HG03060 (cell line): ENCODE results near the gene ZSCAN2.
"Not testable (repeated sequence)": the region's sequence is repeated elsewhere in the genome, so short reads cannot be mapped to it uniquely, and the experiment has no call there.

ENCODE experiments used
- ATAC-seq: cut with Tn5 transposase; IDR thresholded peaks from one replicate; pipeline ENCODE4 v1.9.1; 2021; ENCODE audit warnings: low read depth, moderate number of reproducible peaks; ENCODE audit not compliant: unreplicated experiment

ZSCAN2 gene

GRCh38 chr15:84600687-84601554 lies at the start of gene ZSCAN2:
TSS of gene ZSCAN2 (plus strand) at chr15:84601009. CDS start at chr15:84603928, 2,919 bp downstream.
- peak; percentile 70 for ATAC-seq

DNA sequence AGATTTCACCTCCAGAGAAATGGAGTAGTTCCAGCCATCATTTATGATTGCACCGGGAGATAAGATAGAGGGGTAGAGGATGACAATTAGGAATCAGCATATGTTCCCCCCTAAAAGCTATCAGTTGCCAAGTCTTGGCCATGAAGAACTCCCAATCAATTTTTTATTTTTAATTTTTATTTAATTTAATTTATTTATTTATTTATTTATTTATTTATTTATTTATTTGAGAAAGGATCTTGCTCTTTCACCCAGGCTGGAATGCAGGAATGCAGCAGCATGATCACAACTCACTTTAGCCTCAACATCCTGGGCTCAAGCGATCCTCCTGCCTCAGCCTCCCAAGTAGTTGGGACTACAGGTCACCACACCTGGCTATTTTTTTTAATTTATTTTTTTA lies 49.2 kb upstream of the ZSCAN2 start:
- not testable (repeated sequence) for ATAC-seq

DNA sequence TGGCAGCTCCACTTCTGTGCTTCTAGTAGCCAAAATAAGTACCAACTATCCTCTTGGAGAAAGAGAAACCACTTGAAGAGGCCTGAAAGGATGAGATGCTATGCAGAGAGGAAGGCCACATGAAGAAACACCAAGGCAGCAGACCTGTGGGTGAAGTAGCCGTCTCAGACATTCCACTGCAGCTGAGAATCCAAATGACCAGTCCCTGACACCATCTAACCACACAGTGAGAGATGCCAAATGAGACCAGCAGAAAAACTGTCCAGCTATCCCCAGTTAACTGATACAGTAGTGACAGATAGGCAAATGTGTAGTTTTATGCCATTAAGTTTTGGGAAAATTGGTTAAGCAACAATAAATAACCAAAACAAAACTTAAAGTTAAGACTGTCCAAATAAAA lies 47.9 kb upstream of the ZSCAN2 start:
- ATAC-seq: no peak

GRCh38 chr15:84556690-84557089 lies 44.1 kb upstream of the ZSCAN2 start:
- ATAC-seq: not testable (repeated sequence)

DNA sequence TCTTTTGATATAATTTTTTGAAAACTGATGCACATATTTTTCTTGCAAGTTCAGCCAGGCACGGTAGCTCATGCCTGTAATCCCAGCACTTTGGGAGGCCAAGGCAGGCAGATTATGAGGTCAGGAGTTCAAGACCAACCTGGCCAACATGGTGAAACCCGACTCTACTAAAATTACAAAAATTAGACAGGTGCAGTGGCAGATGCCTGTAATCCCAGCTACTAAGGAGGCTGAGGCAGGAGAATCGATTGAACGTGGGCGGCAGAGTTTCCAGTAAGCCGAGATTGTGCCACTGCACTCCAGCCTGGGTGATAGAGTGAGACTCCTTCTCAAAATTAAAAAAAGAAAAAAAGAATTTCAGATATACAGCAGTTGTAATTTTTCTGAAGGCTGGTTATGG lies 32.8 kb upstream of the ZSCAN2 start:
- not testable (repeated sequence) for ATAC-seq

DNA sequence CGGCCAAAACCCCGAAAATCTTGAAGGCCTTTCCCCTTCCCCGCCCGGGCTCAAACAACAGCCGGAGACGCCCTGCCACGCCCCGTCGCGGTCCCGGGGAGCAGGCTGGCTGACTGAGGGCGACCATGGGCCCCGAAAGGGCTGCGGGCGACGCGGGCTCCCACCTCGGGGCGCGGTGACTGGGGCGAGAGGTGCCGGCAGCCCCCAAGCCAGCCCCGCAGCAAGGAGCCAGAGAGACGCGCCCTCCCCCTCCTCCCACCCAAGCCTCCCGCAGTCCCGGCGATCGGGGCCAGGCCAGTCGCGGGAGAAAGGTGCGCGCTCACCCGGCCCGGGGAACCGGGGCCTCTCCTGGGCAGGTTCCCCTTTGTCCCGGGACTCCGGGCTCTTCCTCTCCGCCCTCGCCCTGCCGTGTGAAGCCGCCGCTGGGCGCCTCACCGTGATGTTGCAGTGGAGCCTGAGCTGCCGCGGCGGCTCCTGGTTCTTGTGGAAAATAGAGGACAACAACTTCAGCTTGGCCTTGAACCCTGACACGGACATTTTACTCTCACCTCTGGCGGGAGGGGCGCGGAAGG lies 30.6 kb upstream of the ZSCAN2 start:
- no peak for ATAC-seq

DNA sequence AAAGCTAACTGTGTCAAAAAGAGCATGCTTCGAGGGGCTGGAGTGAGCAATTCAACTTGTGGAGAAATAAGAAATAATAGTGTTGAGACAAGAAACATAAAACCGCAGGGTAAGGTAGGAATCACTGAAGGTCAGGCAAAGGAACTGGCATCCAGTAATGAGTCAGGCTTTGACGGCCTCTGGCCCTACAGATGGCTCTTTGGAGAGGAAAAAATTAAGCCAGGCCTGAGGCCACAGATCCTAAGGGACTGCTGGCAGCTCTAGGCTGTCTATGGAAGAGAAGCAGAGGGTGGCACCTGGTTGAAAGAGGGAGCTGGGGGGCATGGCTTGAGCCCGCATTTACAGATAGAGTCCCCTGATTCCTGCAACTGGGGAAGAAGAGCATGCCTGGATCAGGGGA lies 28.6 kb upstream of the ZSCAN2 start:
- no peak for ATAC-seq

DNA sequence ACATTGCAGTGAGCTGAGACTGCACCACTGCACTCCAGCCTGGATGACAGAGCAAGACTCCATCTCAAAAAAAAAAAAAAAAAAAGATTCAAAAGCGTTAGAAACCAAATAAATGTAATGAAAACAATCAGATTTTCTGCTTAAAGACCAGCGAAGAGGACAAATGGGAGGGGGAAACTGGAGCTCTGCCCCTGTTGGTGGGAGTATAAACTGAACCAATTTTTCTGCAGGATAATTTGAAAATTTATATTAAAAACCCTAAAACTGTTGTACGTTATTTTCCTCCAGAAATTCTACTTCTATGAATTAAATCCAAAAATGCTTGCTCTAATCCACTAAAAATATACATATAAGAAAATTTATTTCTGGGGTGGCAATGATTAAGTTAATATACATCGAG lies 25.3 kb upstream of the ZSCAN2 start:
- no peak for ATAC-seq

DNA sequence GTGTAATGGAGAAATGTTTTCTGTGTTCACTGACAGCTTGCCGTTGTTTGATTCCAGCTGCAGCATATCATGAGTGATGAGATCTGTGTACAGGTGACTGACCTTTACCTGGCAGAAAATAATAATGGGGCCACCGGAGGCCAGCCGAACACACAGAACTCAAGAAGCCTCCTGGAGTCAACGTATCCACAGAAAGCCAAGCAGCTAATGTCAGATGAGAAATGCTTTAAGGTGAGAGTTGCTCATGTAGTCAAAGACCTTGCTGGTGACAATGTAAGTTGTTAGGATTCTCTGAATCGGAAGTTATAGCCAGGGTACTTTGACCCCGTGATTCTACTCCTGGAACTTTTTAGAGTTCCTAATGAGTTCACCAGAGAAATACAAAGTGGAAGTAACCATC lies 22.9 kb upstream of the ZSCAN2 start:
- ATAC-seq: not testable (repeated sequence)

- not testable (repeated sequence) for ATAC-seq
These were observed 21.5 kb upstream of the ZSCAN2 start for GRCh38 chr15:84579261-84579721.

- not testable (repeated sequence) for ATAC-seq
These were observed 19.0 kb upstream of the ZSCAN2 start for GRCh38 chr15:84581676-84582428.

- ATAC-seq: no peak
These were observed 18.1 kb upstream of the ZSCAN2 start for GRCh38 chr15:84582583-84583157.

DNA sequence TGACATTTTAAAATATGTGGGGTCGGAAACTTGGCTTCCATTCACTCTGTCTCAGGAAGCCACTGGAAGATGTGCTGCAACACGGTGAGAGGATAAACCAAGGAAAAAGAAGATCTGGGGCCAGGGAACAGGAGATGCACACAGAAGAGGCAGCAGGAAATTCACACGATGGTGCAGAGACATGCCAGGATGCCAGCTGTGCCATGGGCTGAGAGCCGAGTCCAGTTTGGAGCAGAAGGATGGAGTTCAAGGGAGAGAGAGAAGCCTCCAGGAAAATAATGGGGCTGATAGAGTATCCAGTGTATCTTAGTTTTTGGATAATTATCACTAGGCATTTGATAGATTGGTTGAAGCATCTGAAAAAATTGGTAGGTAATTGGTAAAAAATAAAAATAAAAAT lies 16.9 kb upstream of the ZSCAN2 start:
- not testable (repeated sequence) for ATAC-seq

- no peak for ATAC-seq
These were observed 14.1 kb upstream of the ZSCAN2 start for GRCh38 chr15:84586696-84587095.

- ATAC-seq: peak; percentile 71
These were observed 12.5 kb upstream of the ZSCAN2 start for GRCh38 chr15:84588053-84588874.

GRCh38 chr15:84590406-84590805 lies 10.4 kb upstream of the ZSCAN2 start:
- no peak for ATAC-seq

DNA sequence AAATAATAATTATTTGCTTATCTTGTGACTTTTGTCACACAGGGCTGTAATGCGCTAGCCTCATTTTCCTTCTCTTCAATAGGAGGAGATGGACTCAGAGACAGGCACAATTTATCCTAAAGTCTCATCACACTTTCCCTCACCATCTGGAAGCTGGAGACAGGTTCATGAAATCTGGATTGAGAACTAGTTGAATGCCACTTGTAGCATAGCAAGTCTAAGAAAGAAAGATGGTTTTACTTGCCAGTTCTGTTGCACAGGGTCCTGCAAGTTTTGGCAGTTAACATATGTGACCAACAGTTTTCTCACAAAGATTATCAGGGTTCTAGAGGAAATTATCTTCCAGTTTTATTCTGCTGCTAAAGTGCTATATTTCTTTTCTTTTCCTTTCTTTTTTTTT lies 9.0 kb upstream of the ZSCAN2 start:
- ATAC-seq: no peak

DNA sequence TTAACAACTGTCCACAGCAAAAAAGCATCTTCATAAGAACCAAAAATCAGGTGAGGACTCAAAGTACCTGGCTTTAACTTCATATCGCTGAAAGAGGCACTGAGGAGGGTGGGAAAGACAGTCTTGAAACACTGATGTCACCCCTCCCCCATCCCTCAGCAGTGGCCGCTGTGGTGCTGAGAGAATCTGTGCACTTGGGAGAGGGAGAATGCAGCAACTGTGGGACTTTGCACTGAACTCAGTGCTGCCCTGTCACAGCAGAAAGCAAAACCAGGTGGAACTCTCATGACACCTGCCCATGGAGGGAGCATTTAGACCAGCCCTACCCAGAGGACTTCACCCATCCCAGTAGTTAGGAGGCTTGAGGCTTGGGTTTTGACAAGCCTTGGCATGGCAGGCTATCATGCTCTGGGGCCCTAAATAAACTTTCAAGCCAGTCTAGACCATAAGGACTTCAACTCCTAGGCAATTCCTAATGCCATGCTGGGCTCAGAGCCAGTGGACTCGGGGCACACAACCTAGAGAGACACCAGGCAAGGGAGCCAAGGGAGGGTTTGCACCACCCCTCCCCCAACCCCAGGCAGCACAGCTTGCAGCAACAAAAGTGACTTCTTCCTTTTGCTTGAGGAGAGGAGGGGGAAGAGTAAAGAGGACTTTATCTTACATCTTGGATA lies 6.1 kb upstream of the ZSCAN2 start:
- no peak for ATAC-seq

GRCh38 chr15:84595660-84596059 lies 5.1 kb upstream of the ZSCAN2 start:
- ATAC-seq: no peak
